CD14-positive monocyte (primary cell): ENCODE results near the gene OR1L6. TPM values are rescaled to one million over a fixed set of nuclear protein-coding genes. Genes with fewer than 3 reads are reported as not detected.

Experiments used
- DNase-seq, 3 donors: peaks; one replicate each; pipeline ENCODE4 v3.0.0-alpha.2; 2011 to 2022
- H2AFZ ChIP-seq: 2 replicates; pipeline ENCODE4 v1.6.0; 2012; ENCODE audit warnings: mild to moderate bottlenecking, low read depth, low read length, inconsistent platforms; ENCODE audit not compliant: insufficient read depth, poor library complexity, severe bottlenecking
- H3K27ac ChIP-seq, 2 donors: 1 replicate in 1 of 2; 2 replicates in 1 of 2; pipeline ENCODE4 v1.5.1; 2012 to 2013; ENCODE audit warnings: low read length in 2 of 2, control low read depth in 1 of 2, inconsistent platforms in 1 of 2, low read depth in 1 of 2, mild to moderate bottlenecking in 1 of 2
- H3K27me3 ChIP-seq, 2 donors: one replicate each; pipeline versions ENCODE4 v1.6.0 to v1.6.1; 2011 to 2013; ENCODE audit warnings: low read length in 2 of 2; ENCODE audit not compliant: control insufficient read depth in 2 of 2, insufficient read depth in 2 of 2
- H3K36me3 ChIP-seq, 2 donors: replicated peaks in 1 of 2; 1 replicate in 1 of 2; 2 replicates in 1 of 2; pipeline versions ENCODE4 v1.5.1 to v1.6.1; 2012 to 2013; ENCODE audit warnings: low read length in 2 of 2, control low read depth in 1 of 2, inconsistent platforms in 1 of 2, mild to moderate bottlenecking in 1 of 2; ENCODE audit not compliant: insufficient read depth in 2 of 2, control insufficient read depth in 1 of 2
- H3K4me1 ChIP-seq, 2 donors: 1 replicate in 1 of 2; 2 replicates in 1 of 2; pipeline versions ENCODE4 v1.5.1 to v1.6.1; 2012 to 2013; ENCODE audit warnings: low read length in 2 of 2, control low read depth in 1 of 2, inconsistent platforms in 1 of 2, mild to moderate bottlenecking in 1 of 2, moderate library complexity in 1 of 2; ENCODE audit not compliant: insufficient read depth in 2 of 2, control insufficient read depth in 1 of 2
- H3K4me2 ChIP-seq: replicated peaks from 2 replicates; pipeline ENCODE3; 2012; ENCODE audit warnings: low read length, moderate library complexity, mild to moderate bottlenecking; ENCODE audit not compliant: poor library complexity, severe bottlenecking; ENCODE audit errors: extremely low read depth
- H3K4me3 ChIP-seq, 3 experiments: fragments of 200-600 bp in 1 of 3; sonication (generic) in 1 of 3; replicated peaks in 1 of 3; 1 replicate in 2 of 3; 2 replicates in 1 of 3; pipeline ENCODE4 v1.5.1; 2011 to 2013; ENCODE audit warnings: low read length in 3 of 3, mild to moderate bottlenecking in 3 of 3, control low read depth in 2 of 3, low read depth in 2 of 3, inconsistent platforms in 1 of 3, moderate library complexity in 1 of 3
- H3K79me2 ChIP-seq: 2 replicates; pipeline ENCODE4 v1.6.0; 2012; ENCODE audit warnings: mild to moderate bottlenecking, control low read depth, inconsistent platforms, low read length, moderate library complexity; ENCODE audit not compliant: insufficient read depth
- H3K9ac ChIP-seq: 2 replicates; pipeline ENCODE4 v1.6.0; 2017; ENCODE audit warnings: low read length, mild to moderate bottlenecking; ENCODE audit not compliant: insufficient read depth, poor library complexity, severe bottlenecking
- H3K9me3 ChIP-seq, 2 donors: replicated peaks in 1 of 2; 1 replicate in 1 of 2; 2 replicates in 1 of 2; pipeline versions ENCODE4 v1.5.1 to v1.6.1; 2012 to 2013; ENCODE audit warnings: low read length in 2 of 2, control low read depth in 1 of 2; ENCODE audit not compliant: control insufficient read depth in 1 of 2, insufficient read depth in 1 of 2
- H4K20me1 ChIP-seq: 2 replicates; pipeline ENCODE4 v1.6.0; 2012; ENCODE audit warnings: mild to moderate bottlenecking, low read length, control low read depth, moderate library complexity; ENCODE audit not compliant: insufficient read depth
- H3K27ac Mint-ChIP-seq, 7 donors: one replicate each; pipeline ENCODE4 v1.8.0; 2020; ENCODE audit warnings: mild to moderate bottlenecking in 7 of 7, mixed read lengths in 7 of 7, moderate library complexity in 6 of 7, inconsistent platforms in 2 of 7
- H3K27me3 Mint-ChIP-seq, 3 donors: one replicate each; pipeline ENCODE4 v1.8.0; 2021 to 2022; ENCODE audit warnings: low read depth in 3 of 3, mild to moderate bottlenecking in 3 of 3, mixed read lengths in 3 of 3, moderate library complexity in 3 of 3, inconsistent platforms in 1 of 3
- H3K36me3 Mint-ChIP-seq, 2 donors: one replicate each; pipeline ENCODE4 v1.8.0; 2020; ENCODE audit warnings: mixed read lengths in 2 of 2, inconsistent platforms in 1 of 2, mild to moderate bottlenecking in 1 of 2
- H3K4me1 Mint-ChIP-seq: one replicate; pipeline ENCODE4 v1.8.0; 2020; ENCODE audit warnings: mild to moderate bottlenecking, mixed read lengths
- H3K4me3 Mint-ChIP-seq, 2 donors: one replicate each; pipeline ENCODE4 v1.8.0; 2020; ENCODE audit warnings: mild to moderate bottlenecking in 2 of 2, mixed read lengths in 2 of 2, moderate library complexity in 1 of 2
- H3K9me3 Mint-ChIP-seq, 7 donors: one replicate each; pipeline ENCODE4 v1.8.0; 2020 to 2022; ENCODE audit warnings: mixed read lengths in 7 of 7, mild to moderate bottlenecking in 6 of 7, moderate library complexity in 6 of 7, inconsistent platforms in 2 of 7
- WGBS: methylation state at CpG from one replicate; pipeline ENCODE4 v1.1.5; 2013; ENCODE audit warnings: missing lambda C conversion rate; ENCODE audit not compliant: insufficient coverage; 5-methylcytosine and 5-hydroxymethylcytosine counted together
- intact Hi-C, 2 donors: fragments of 100-400 bp; cut with micrococcal nuclease; formaldehyde crosslinking; loops; one replicate each; pipeline versions ENCODE4 v1.15.0 to v1.15.1; 2023
- polyA plus RNA-seq, 3 donors: library from polyadenylated mRNA; depleted of rRNA in 1 of 3; unstranded in 2 of 3; stranded (reverse) in 1 of 3; fragments of 300-500 nt in 2 of 3; fragments of >200 nt in 1 of 3; fragmentation: Illumina TruSeq in 2 of 3; gene quantifications; 1 replicate in 2 of 3; 2 replicates in 1 of 3; pipeline ENCODE4 v1.2.3, GENCODE V29; 2012 to 2021
- TF ChIP-seq, protein P1 (sequence below): fragments of 200-600 bp; IDR thresholded peaks from one replicate; pipeline ENCODE4 v1.8.0; 2022; ENCODE audit warnings: antibody characterized with exemption, mild to moderate bottlenecking

Gene OR1L6
- polyA plus RNA-seq, 3 donors: not detected

DNA sequence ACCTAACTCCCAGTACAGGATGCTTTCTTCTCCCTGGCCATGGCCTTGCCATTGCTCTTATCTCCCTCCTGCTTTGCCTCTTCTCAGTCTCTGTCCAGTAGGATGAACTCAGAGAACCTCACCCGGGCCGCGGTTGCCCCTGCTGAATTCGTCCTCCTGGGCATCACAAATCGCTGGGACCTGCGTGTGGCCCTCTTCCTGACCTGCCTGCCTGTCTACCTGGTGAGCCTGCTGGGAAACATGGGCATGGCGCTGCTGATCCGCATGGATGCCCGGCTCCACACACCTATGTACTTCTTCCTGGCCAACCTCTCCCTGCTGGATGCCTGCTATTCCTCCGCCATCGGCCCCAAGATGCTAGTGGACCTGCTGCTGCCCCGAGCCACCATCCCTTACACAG lies 46.7 kb downstream of the OR1L6 start, which contains the start of gene OR5C1:
Gene OR5C1 (plus strand): TSS at position 103 of the 400 bp plus-strand sequence. CDS start 0 bp downstream, at position 103.
- Histone ChIP-seq H2AFZ (no peak within 1 kb of the TSS), H3K4me1 (no peaks in the 10 kb centered on the region), H3K4me3 (no peak within 1 kb of the TSS), H3K79me2 (no peaks in the 10 kb centered on the region), H3K27ac (no peak within 1 kb of the TSS), H3K9ac (no peak within 1 kb of the TSS), H4K20me1 (no peaks in the 10 kb centered on the region), H3K36me3 (no peaks in the 10 kb centered on the region), H3K27me3 (no peaks in the 10 kb centered on the region), H3K4me2 (no peak within 1 kb of the TSS), H3K9me3 (no peaks in the 10 kb centered on the region)
- TF ChIP-seq, protein P1, sequence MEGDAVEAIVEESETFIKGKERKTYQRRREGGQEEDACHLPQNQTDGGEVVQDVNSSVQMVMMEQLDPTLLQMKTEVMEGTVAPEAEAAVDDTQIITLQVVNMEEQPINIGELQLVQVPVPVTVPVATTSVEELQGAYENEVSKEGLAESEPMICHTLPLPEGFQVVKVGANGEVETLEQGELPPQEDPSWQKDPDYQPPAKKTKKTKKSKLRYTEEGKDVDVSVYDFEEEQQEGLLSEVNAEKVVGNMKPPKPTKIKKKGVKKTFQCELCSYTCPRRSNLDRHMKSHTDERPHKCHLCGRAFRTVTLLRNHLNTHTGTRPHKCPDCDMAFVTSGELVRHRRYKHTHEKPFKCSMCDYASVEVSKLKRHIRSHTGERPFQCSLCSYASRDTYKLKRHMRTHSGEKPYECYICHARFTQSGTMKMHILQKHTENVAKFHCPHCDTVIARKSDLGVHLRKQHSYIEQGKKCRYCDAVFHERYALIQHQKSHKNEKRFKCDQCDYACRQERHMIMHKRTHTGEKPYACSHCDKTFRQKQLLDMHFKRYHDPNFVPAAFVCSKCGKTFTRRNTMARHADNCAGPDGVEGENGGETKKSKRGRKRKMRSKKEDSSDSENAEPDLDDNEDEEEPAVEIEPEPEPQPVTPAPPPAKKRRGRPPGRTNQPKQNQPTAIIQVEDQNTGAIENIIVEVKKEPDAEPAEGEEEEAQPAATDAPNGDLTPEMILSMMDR: no peak
- intact Hi-C loops: no loop called here
- 93% methylated on average over 12 of the region's 12 CpGs for WGBS
- no peak for DNase-seq
- H3K9me3 Mint-ChIP-seq: peaks cover 0 to 4% (median 0%) of the 10 kb centered on the region in 7 donors
- H3K4me3 Mint-ChIP-seq: no peak within 1 kb of the TSS
- no peaks in the 10 kb centered on the region for H3K36me3 Mint-ChIP-seq
- H3K27ac Mint-ChIP-seq: peak within 1 kb of the TSS in 1 of 7 donors; percentile 13
- H3K4me1 Mint-ChIP-seq: no peaks in the 10 kb centered on the region
- H3K27me3 Mint-ChIP-seq: peaks cover 0 to 6% (median 2%) of the 10 kb centered on the region in 3 donors

DNA sequence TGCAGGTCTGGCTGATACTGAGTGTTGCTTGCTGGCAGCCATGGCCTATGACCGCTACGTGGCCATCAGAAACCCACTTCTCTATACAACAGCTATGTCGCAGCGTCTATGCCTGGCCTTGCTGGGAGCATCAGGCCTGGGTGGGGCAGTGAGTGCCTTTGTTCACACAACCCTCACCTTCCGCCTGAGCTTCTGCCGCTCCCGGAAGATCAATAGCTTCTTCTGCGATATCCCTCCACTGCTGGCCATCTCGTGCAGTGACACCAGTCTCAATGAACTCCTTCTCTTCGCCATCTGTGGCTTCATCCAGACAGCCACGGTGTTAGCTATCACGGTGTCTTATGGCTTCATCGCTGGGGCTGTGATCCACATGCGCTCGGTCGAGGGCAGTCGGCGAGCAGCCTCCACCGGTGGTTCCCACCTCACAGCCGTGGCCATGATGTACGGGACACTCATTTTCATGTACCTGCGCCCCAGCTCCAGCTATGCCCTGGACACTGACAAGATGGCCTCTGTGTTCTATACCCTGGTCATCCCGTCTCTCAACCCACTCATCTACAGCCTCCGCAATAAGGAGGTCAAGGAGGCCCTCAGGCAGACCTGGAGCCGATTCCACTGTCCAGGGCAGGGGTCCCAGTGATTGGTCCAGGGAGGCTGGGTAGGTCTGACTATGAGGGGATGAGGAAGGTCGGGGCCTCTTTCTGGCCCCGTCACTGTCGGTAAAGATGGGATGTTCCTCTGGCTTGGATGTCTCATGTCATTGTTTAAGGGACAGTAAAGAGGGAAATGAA lies 47.3 kb downstream of the OR1L6 start:
- H4K20me1 ChIP-seq: no peaks in the 10 kb centered on the region
- H3K27ac Mint-ChIP-seq: no peak overlapping the region
- intact Hi-C loops: no loop called here

More for the DNA sequence above, 47.3 kb downstream of the OR1L6 start:
- no peak overlapping the region for H3K4me2 ChIP-seq
- H3K4me1 ChIP-seq: no peaks in the 10 kb centered on the region
- no peaks in the 10 kb centered on the region for H3K27me3 ChIP-seq
- Mint-ChIP-seq H3K9me3 (peaks cover 0 to 8% (median 0%) of the 10 kb centered on the region in 7 donors), H3K4me3 (no peak overlapping the region), H3K4me1 (no peaks in the 10 kb centered on the region), H3K36me3 (no peaks in the 10 kb centered on the region), H3K27me3 (peaks cover 0 to 6% (median 2%) of the 10 kb centered on the region in 3 donors)
- H3K9me3 ChIP-seq: no peaks in the 10 kb centered on the region
- H3K79me2 ChIP-seq: no peaks in the 10 kb centered on the region
- WGBS: 93% methylated on average over 24 of the region's 28 CpGs
- H3K4me3 ChIP-seq: no peak overlapping the region
- DNase-seq: no peak
- H3K9ac ChIP-seq: no peak overlapping the region
- no peak overlapping the region for H3K27ac ChIP-seq
- no peaks in the 10 kb centered on the region for H3K36me3 ChIP-seq
- TF ChIP-seq, protein P1: no peak
- no peak overlapping the region for H2AFZ ChIP-seq
